GM23338 (cell line): ENCODE measurements around the gene NT5M. TPM values are rescaled to one million over a fixed set of nuclear protein-coding genes. Genes with fewer than 3 reads are reported as not detected.

Experiments
- ATAC-seq: fragments of 200-7000 bp; cut with Tn5 transposase; 3 replicates; pipeline ENCODE4 v1.9.1; 2020
- DNase-seq: peaks from one replicate; pipeline ENCODE4 v3.0.0-alpha.2; 2015; ENCODE audit warnings: low spot score
- H2AFZ ChIP-seq: fragments of 200-600 bp; sonication (generic); 2 replicates; pipeline ENCODE4 v1.8.0; 2016; ENCODE audit warnings: antibody characterized with exemption, mild to moderate bottlenecking, moderate library complexity
- H3F3A ChIP-seq: fragments of 200-600 bp; sonication (generic); replicated peaks from 2 replicates; pipeline ENCODE4 v1.8.0; 2017; ENCODE audit warnings: antibody characterized with exemption, mixed run types, low read depth
- H3K27ac ChIP-seq: fragments of 200-600 bp; sonication (generic); 2 replicates; pipeline ENCODE4 v1.6.1; 2016; ENCODE audit warnings: low read depth
- H3K27me3 ChIP-seq: fragments of 200-600 bp; sonication (generic); 2 replicates; pipeline ENCODE4 v1.8.0; 2016; ENCODE audit warnings: mild to moderate bottlenecking, mixed run types, moderate library complexity; ENCODE audit not compliant: insufficient read depth
- H3K36me3 ChIP-seq: fragments of 200-600 bp; sonication (generic); 2 replicates; pipeline ENCODE4 v1.8.0; 2016; ENCODE audit warnings: mild to moderate bottlenecking; ENCODE audit not compliant: insufficient read depth
- H3K4me1 ChIP-seq: fragments of 200-600 bp; sonication (generic); 2 replicates; pipeline ENCODE4 v1.8.0; 2016; ENCODE audit warnings: mild to moderate bottlenecking, moderate library complexity; ENCODE audit not compliant: insufficient read depth
- H3K4me2 ChIP-seq: fragments of 200-600 bp; sonication (generic); 2 replicates; pipeline ENCODE4 v1.7.1; 2017; ENCODE audit warnings: mixed run types
- H3K4me3 ChIP-seq: fragments of 200-600 bp; sonication (generic); 2 replicates; pipeline ENCODE4 v1.6.1; 2016; ENCODE audit warnings: mixed run types
- H3K79me2 ChIP-seq: fragments of 200-600 bp; sonication (generic); replicated peaks from 2 replicates; pipeline ENCODE4 v1.8.0; 2017; ENCODE audit warnings: mild to moderate bottlenecking; ENCODE audit not compliant: insufficient read depth
- H3K9me2 ChIP-seq: fragments of 200-600 bp; sonication (generic); 2 replicates; pipeline ENCODE4 v1.8.0; 2017; ENCODE audit not compliant: insufficient read depth
- H4K20me1 ChIP-seq: fragments of 200-600 bp; sonication (generic); replicated peaks from 2 replicates; pipeline ENCODE4 v1.8.0; 2017; ENCODE audit warnings: mild to moderate bottlenecking; ENCODE audit not compliant: insufficient read depth
- H3K27ac Mint-ChIP-seq: 2 replicates; pipeline ENCODE4 v1.8.0; 2020; ENCODE audit warnings: inconsistent platforms, mild to moderate bottlenecking, moderate library complexity, mixed read lengths
- H3K27me3 Mint-ChIP-seq: 3 replicates; pipeline ENCODE4 v1.8.0; 2022; ENCODE audit warnings: low read depth, mild to moderate bottlenecking, moderate library complexity, mixed read lengths, inconsistent platforms; ENCODE audit not compliant: insufficient read depth, poor library complexity
- H3K36me3 Mint-ChIP-seq: 3 replicates; pipeline ENCODE4 v1.8.0; 2021; ENCODE audit warnings: low read depth, mild to moderate bottlenecking, inconsistent platforms, moderate library complexity, mixed read lengths
- H3K4me1 Mint-ChIP-seq: 3 replicates; pipeline ENCODE4 v1.8.0; 2020; ENCODE audit warnings: mild to moderate bottlenecking, inconsistent platforms, mixed read lengths
- H3K4me3 Mint-ChIP-seq: 3 replicates; pipeline ENCODE4 v1.8.0; 2021; ENCODE audit warnings: moderate library complexity, mild to moderate bottlenecking, inconsistent platforms, mixed read lengths
- H3K9me3 Mint-ChIP-seq: 3 replicates; pipeline ENCODE4 v1.8.0; 2020; ENCODE audit warnings: moderate library complexity, mild to moderate bottlenecking, inconsistent platforms, mixed read lengths
- CREB1 ChIP-seq: fragments of 250-450 bp; sonication (Bioruptor Pico); IDR thresholded peaks from 2 replicates; pipeline ENCODE4 v1.5.0; 2020; ENCODE audit warnings: low read depth, mild to moderate bottlenecking, moderate library complexity
- CTCF ChIP-seq, 2 experiments: fragments of 200-600 bp in 1 of 2; sonication (generic) in 1 of 2; conservative IDR thresholded peaks; 2 replicates each; pipeline versions ENCODE4 v1.5.1 to v1.6.1; 2016 to 2017; ENCODE audit warnings: antibody characterized with exemption in 2 of 2, low read depth in 2 of 2, mild to moderate bottlenecking in 2 of 2, moderate library complexity in 1 of 2
- EZH2 ChIP-seq: fragments of 200-600 bp; sonication (generic); IDR thresholded peaks from one replicate; pipeline ENCODE4 v1.8.0; 2017; ENCODE audit warnings: antibody characterized with exemption, mild to moderate bottlenecking, low read depth; ENCODE audit not compliant: unreplicated experiment
- EZH2phosphoT487 ChIP-seq: fragments of 200-600 bp; sonication (generic); IDR thresholded peaks from one replicate; pipeline ENCODE4 v1.8.1; 2018; ENCODE audit warnings: antibody characterized with exemption; ENCODE audit not compliant: unreplicated experiment
- JUNB ChIP-seq: IDR thresholded peaks from one replicate; pipeline ENCODE4 v1.6.1; 2016; ENCODE audit warnings: antibody characterized with exemption; ENCODE audit not compliant: unreplicated experiment
- NANOG ChIP-seq: IDR thresholded peaks from 2 replicates; pipeline ENCODE4 v1.6.1; 2016; ENCODE audit warnings: antibody characterized with exemption, borderline replicate concordance
- POLR2AphosphoS5 ChIP-seq: IDR thresholded peaks from 2 replicates; pipeline ENCODE4 v1.6.1; 2016; ENCODE audit warnings: antibody characterized with exemption, low read depth
- STAT1 ChIP-seq: IDR thresholded peaks from one replicate; pipeline ENCODE4 v1.6.1; 2016; ENCODE audit warnings: antibody characterized with exemption; ENCODE audit not compliant: unreplicated experiment
- ZNF114 ChIP-seq: fragments of 250-450 bp; sonication (Bioruptor Pico); IDR thresholded peaks from 2 replicates; pipeline ENCODE4 v1.5.0; 2020; ENCODE audit warnings: mild to moderate bottlenecking, moderate library complexity
- ZNF331 ChIP-seq: fragments of 250-450 bp; sonication (Bioruptor Pico); IDR thresholded peaks from 2 replicates; pipeline ENCODE4 v1.5.0; 2020; ENCODE audit warnings: low read depth, mild to moderate bottlenecking, moderate library complexity
- ZNF462 ChIP-seq: fragments of 250-450 bp; sonication (Bioruptor Pico); IDR thresholded peaks from 2 replicates; pipeline ENCODE4 v1.5.0; 2020; ENCODE audit warnings: mild to moderate bottlenecking, moderate library complexity
- polyA plus RNA-seq: library from polyadenylated mRNA; unstranded; fragments of >200 nt; fragmentation: Nextera tagmentation; extraction: Ambion mirVana; gene quantifications from 2 replicates; pipeline ENCODE4 v1.2.1, GENCODE V29; 2016
- total RNA-seq: library from RNA; depleted of rRNA; stranded (reverse); fragments of >200 nt; shearing (Covaris generic); gene quantifications from 2 replicates; pipeline ENCODE4 v1.2.3, GENCODE V29; 2014
- TF ChIP-seq, protein P1 (sequence below): IDR thresholded peaks from 2 replicates; pipeline ENCODE4 v1.6.1; 2016; ENCODE audit warnings: antibody characterized with exemption
- TF ChIP-seq, protein P2 (sequence below): IDR thresholded peaks from one replicate; pipeline ENCODE4 v1.6.1; 2018; ENCODE audit warnings: antibody characterized with exemption; ENCODE audit not compliant: unreplicated experiment

NT5M gene
- total and polyA plus RNA-seq, 2 experiments from 2014 or later = 6.0 to 10.6 TPM

- Histone ChIP-seq H3F3A (no peaks in the 10 kb centered on the region), H3K4me2 (no peak overlapping the region), H3K4me3 (no peak overlapping the region), H3K79me2 (no peaks in the 10 kb centered on the region), H3K4me1 (no peaks in the 10 kb centered on the region), H3K9me2 (no peaks in the 10 kb centered on the region), H4K20me1 (no peaks in the 10 kb centered on the region), H3K27me3 (no peaks in the 10 kb centered on the region), H3K27ac (no peak overlapping the region), H2AFZ (no peak overlapping the region), H3K36me3 (no peaks in the 10 kb centered on the region)
- Mint-ChIP-seq H3K4me3 (no peak overlapping the region), H3K27me3 (peaks cover 2% of the 10 kb centered on the region), H3K9me3 (no peaks in the 10 kb centered on the region), H3K4me1 (no peaks in the 10 kb centered on the region), H3K27ac (no peak overlapping the region), H3K36me3 (no peaks in the 10 kb centered on the region; the same call in 2 of the 3 replicates)
- DNase-seq (no peak), ATAC-seq (no peak)
- TF ChIP-seq STAT1 (no peak), CTCF (conservative IDR thresholded peaks at IDR 0.05; ENCODE audit: low read depth in 2 of 2) (no peak), CREB1 (CRISPR knock-in tag) (no peak), NANOG (no peak), ZNF114 (CRISPR knock-in tag) (no peak), ZNF331 (CRISPR knock-in tag) (no peak), ZNF462 (CRISPR knock-in tag) (no peak), POLR2AphosphoS5 (no peak), EZH2 (no peak), JUNB (no peak), EZH2phosphoT487 (no peak)
- TF ChIP-seq, protein P1, sequence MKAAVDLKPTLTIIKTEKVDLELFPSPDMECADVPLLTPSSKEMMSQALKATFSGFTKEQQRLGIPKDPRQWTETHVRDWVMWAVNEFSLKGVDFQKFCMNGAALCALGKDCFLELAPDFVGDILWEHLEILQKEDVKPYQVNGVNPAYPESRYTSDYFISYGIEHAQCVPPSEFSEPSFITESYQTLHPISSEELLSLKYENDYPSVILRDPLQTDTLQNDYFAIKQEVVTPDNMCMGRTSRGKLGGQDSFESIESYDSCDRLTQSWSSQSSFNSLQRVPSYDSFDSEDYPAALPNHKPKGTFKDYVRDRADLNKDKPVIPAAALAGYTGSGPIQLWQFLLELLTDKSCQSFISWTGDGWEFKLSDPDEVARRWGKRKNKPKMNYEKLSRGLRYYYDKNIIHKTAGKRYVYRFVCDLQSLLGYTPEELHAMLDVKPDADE = no peak
- TF ChIP-seq, protein P2, sequence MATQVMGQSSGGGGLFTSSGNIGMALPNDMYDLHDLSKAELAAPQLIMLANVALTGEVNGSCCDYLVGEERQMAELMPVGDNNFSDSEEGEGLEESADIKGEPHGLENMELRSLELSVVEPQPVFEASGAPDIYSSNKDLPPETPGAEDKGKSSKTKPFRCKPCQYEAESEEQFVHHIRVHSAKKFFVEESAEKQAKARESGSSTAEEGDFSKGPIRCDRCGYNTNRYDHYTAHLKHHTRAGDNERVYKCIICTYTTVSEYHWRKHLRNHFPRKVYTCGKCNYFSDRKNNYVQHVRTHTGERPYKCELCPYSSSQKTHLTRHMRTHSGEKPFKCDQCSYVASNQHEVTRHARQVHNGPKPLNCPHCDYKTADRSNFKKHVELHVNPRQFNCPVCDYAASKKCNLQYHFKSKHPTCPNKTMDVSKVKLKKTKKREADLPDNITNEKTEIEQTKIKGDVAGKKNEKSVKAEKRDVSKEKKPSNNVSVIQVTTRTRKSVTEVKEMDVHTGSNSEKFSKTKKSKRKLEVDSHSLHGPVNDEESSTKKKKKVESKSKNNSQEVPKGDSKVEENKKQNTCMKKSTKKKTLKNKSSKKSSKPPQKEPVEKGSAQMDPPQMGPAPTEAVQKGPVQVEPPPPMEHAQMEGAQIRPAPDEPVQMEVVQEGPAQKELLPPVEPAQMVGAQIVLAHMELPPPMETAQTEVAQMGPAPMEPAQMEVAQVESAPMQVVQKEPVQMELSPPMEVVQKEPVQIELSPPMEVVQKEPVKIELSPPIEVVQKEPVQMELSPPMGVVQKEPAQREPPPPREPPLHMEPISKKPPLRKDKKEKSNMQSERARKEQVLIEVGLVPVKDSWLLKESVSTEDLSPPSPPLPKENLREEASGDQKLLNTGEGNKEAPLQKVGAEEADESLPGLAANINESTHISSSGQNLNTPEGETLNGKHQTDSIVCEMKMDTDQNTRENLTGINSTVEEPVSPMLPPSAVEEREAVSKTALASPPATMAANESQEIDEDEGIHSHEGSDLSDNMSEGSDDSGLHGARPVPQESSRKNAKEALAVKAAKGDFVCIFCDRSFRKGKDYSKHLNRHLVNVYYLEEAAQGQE = no peak
These were observed 39.2 kb downstream of the NT5M start for GRCh38 chr17:17342242-17342945.
